Right ventricle myocardium superior (tissue), 1 donor: Measurements from ENCODE around the gene ALPI. TPM values are rescaled to one million over a fixed set of nuclear protein-coding genes. Genes with fewer than 3 reads are reported as not detected.
"Not testable (repeated sequence)": the region's sequence is repeated elsewhere in the genome, so short reads cannot be mapped to it uniquely, and the experiment has no call there.

ENCODE experiments used
- ATAC-seq: fragments of 200-7000 bp; cut with Tn5 transposase; one replicate; pipeline ENCODE4 v1.9.1; 2020; ENCODE audit warnings: mild to moderate bottlenecking; ENCODE audit not compliant: poor library complexity
- DNase-seq: peaks from one replicate; pipeline ENCODE4 v3.0.0-alpha.2; 2020
- intact Hi-C: fragments of 100-400 bp; cut with DNase I; formaldehyde crosslinking; loops from one replicate; pipeline ENCODE4 v1.11.2; 2022
- total RNA-seq: library from RNA; stranded (reverse); fragmentation: NEBNext Ultra II Directional; extraction: Animal tissue kit (Norgen Biotek cat#: 25700); gene quantifications from one replicate; pipeline ENCODE4 v1.2.1, GENCODE V29; 2021
- donor health status: DM: no; HTN: yes; CAD: no; lungs with severe emphysema.

The ALPI gene
- total RNA-seq, 1 donor from 2014 or later, result not detected

- DNase-seq, result no peak
- intact Hi-C loops, result no loop called here
These were observed 36.5 kb upstream of the ALPI start for GRCh38 chr2:232419245-232420072.

GRCh38 chr2:232420073-232420454 lies 35.9 kb upstream of the ALPI start:
- DNase-seq (no peak), ATAC-seq (no peak)
- intact Hi-C loops, result no loop called here

More at GRCh38 chr2:232419245-232420072, 36.5 kb upstream of the ALPI start:
- ATAC-seq, result no peak

- ATAC-seq, result peak; percentile 59
- peak; percentile 35 for DNase-seq
- intact Hi-C loops, result no loop called here
These were observed 35.3 kb upstream of the ALPI start for GRCh38 chr2:232420463-232421188.

GRCh38 chr2:232421189-232421785 lies 34.7 kb upstream of the ALPI start:
- intact Hi-C loops, result no loop called here
- DNase-seq (no peak), ATAC-seq (no peak)

- intact Hi-C loops, result no loop called here
- DNase-seq, result no peak
- ATAC-seq, result no peak
These were observed 33.9 kb upstream of the ALPI start for GRCh38 chr2:232422051-232422450.

GRCh38 chr2:232422996-232423395 lies 33.0 kb upstream of the ALPI start:
- DNase-seq, intact Hi-C loops, ATAC-seq: not testable (repeated sequence)

- intact Hi-C loops, DNase-seq, ATAC-seq: not testable (repeated sequence)
These were observed 32.5 kb upstream of the ALPI start for GRCh38 chr2:232423407-232423806.

- intact Hi-C loops, result no loop called here
- no peak for DNase-seq
- ATAC-seq, result no peak
These were observed 24.0 kb upstream of the ALPI start for GRCh38 chr2:232431705-232432590.

- DNase-seq, result peak; percentile 26
- no peak for ATAC-seq
- intact Hi-C loops, result no loop called here
These were observed 23.3 kb upstream of the ALPI start for GRCh38 chr2:232432598-232433184.

GRCh38 chr2:232433622-232434021 lies 22.3 kb upstream of the ALPI start:
- DNase-seq, ATAC-seq, intact Hi-C loops: not testable (repeated sequence)

- no peak for ATAC-seq
- intact Hi-C loops, result no loop called here
- DNase-seq, result no peak
These were observed 21.9 kb upstream of the ALPI start for GRCh38 chr2:232434091-232434490.

- ATAC-seq (no peak), DNase-seq (no peak)
- intact Hi-C loops, result no loop called here
These were observed 21.2 kb upstream of the ALPI start for GRCh38 chr2:232434563-232435374.

- no peak for DNase-seq
- intact Hi-C loops, result no loop called here
- no peak for ATAC-seq
These were observed 20.6 kb upstream of the ALPI start for GRCh38 chr2:232435375-232435648.

- ATAC-seq, result no peak
- intact Hi-C loops, result loop anchor here (2.0 kb wide), 1 partner anchor 529 kb away; no protein-coding TSS in a partner anchor
- no peak for DNase-seq
These were observed 20.1 kb upstream of the ALPI start for GRCh38 chr2:232435805-232436204.

GRCh38 chr2:232436381-232437194 lies 19.4 kb upstream of the ALPI start:
- no peak for DNase-seq
- no peak for ATAC-seq
- intact Hi-C loops, result loop anchor here (2.0 kb wide), 1 partner anchor 530 kb away; no protein-coding TSS in a partner anchor

GRCh38 chr2:232437195-232437571 lies 18.8 kb upstream of the ALPI start:
- no peak for ATAC-seq
- DNase-seq, result no peak
- intact Hi-C loops, result loop anchor here (2.0 kb wide), 1 partner anchor 530 kb away; no protein-coding TSS in a partner anchor

- intact Hi-C loops, result no loop called here
- ATAC-seq (no peak), DNase-seq (no peak)
These were observed 17.9 kb upstream of the ALPI start for GRCh38 chr2:232438091-232438490.
